GM12878 (cell line): Measurements from ENCODE around the gene HNRNPM.

Experiments
- BACH1 ChIP-seq: fragments of 450-650 bp; IDR thresholded peaks from 2 replicates; pipeline ENCODE4 v1.6.1; 2017; ENCODE audit warnings: mild to moderate bottlenecking, borderline replicate concordance
- BHLHE40 ChIP-seq, 2 experiments: fragments of 450-650 bp in 1 of 2; IDR thresholded peaks; 2 replicates each; pipeline ENCODE4 v1.6.1; 2011 to 2017; ENCODE audit warnings: low read depth in 2 of 2, borderline replicate concordance in 1 of 2, improper control_type of control experiment in 1 of 2, low read length in 1 of 2, mild to moderate bottlenecking in 1 of 2
- CTCF ChIP-seq, 3 experiments: IDR thresholded peaks in 2 of 3; conservative IDR thresholded peaks in 1 of 3; 2 replicates each; pipeline ENCODE4 v1.5.1; 2011; ENCODE audit warnings: low read depth in 3 of 3, low read length in 3 of 3, mild to moderate bottlenecking in 3 of 3, control low read depth in 2 of 3, moderate library complexity in 2 of 3, inconsistent platforms in 1 of 3, mixed read lengths in 1 of 3; ENCODE audit not compliant: control insufficient read depth in 2 of 3, insufficient read depth in 1 of 3; ENCODE audit errors: extremely low read depth in 1 of 3
- HDAC6 ChIP-seq: fragments of 200-600 bp; sonication (generic); IDR thresholded peaks from one replicate; pipeline ENCODE4 v1.8.0; 2017; ENCODE audit warnings: antibody characterized with exemption; ENCODE audit not compliant: unreplicated experiment
- RCOR1 ChIP-seq: conservative IDR thresholded peaks from 2 replicates; pipeline ENCODE4 v1.6.1; 2012; ENCODE audit warnings: low read depth, low read length, improper control_type of control experiment
- YY1 ChIP-seq: IDR thresholded peaks from 2 replicates; pipeline ENCODE4 v1.6.1; 2011; ENCODE audit warnings: low read depth, mild to moderate bottlenecking, low read length

DNA sequence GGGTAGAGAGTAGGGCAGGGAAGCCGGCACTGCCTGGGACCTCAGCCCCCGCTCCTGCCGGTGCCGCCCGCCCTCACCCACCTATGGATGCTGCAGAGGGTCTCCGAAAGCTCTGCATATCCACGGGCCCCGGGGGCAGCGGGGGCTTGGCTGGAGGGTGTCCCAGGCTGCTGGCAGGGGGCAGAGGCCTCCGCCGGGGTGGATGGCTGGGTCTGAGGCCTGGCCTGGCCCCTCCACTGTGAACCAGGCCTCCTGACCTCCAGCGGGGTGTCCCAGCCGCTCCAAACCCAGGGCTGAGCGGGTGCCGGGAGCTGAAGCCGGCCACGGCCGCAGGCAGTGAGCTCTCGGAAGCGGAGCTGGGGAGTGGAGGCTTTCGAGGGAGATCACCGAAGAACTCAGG is 53.5 kb downstream of the HNRNPM start:
- TF ChIP-seq BACH1, result no peak
- no peak for TF ChIP-seq YY1
- TF ChIP-seq BHLHE40 (IDR thresholded peaks at IDR 0.05; ENCODE audit: borderline replicate concordance in 1 of 2, low read depth in 2 of 2, low read length in 1 of 2), result no peak
- no peak for TF ChIP-seq RCOR1
- TF ChIP-seq HDAC6, result no peak
- no peak for TF ChIP-seq CTCF (IDR thresholded peaks at IDR 0.05 in 2 of 3, conservative IDR thresholded peaks at IDR 0.05 in 1 of 3; ENCODE audit: control insufficient read depth in 2 of 3, extremely low read depth in 1 of 3, insufficient read depth in 1 of 3, low read depth in 3 of 3, low read length in 3 of 3)
